ENCODE measurements around the gene EPHA4.

Gene EPHA4

DNA sequence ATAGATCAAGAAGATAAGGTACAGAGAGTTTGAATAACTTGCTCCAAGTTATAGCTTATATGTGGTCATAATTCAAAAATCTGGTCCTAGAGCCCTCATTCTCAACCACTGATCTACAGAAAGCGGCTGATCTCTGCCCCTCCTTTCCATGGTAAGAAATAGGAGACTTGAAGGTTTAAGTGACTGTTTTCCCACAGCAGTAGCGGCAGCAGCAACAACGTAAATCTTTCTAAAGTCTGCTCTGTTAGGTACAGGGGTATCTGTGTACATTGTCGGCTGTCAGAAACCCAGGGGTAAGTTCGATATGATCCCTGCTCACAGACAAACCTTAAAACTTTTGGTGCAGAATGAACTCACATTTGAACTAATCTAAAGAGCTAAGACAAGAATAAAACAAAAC lies 105.4 kb downstream of the EPHA4 start:
- Histone ChIP-seq H3K4me3 (ENCODE audit: low read depth in 1 of 5, low read length in 5 of 5) (no peak overlapping the region), H3K9ac (ENCODE audit: low read length in 5 of 5) (no peak overlapping the region), H3K27ac (ENCODE audit: low read depth, low read length) (no peak overlapping the region), H3K36me3 (ENCODE audit: control insufficient read depth in 5 of 5, insufficient read depth in 5 of 5, low read length in 5 of 5) (no peaks in the 10 kb centered on the region), H3K9me3 (ENCODE audit: control insufficient read depth in 5 of 5, low read length in 5 of 5) (no peaks in the 10 kb centered on the region), H3K27me3 (ENCODE audit: control insufficient read depth in 5 of 5, insufficient read depth in 4 of 5, low read length in 5 of 5) (no peaks in the 10 kb centered on the region), H3K4me1 (ENCODE audit: control insufficient read depth in 5 of 5, insufficient read depth in 5 of 5, low read length in 5 of 5) (peaks cover 0 to 11% (median 0%) of the 10 kb centered on the region in 5 donors)

DNA sequence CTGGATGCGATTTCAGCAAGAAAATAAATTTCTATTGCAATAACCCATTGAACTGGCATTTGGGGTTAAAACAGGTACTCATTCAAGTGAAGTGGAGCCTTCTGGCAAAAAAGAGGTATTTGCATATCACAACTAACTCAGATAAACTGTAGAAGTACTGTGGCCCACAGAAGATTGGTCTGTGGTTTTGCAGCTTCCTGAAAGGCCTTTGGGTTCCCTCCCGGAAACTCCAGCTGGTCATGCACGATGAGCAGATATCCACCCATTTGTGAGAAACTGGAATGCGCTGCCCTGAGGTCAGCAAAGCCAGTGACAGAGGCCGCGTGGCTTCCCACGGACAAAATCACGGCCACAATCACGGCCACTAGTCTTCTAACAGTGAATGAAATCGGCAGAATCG lies 106.3 kb downstream of the EPHA4 start:
- no peak overlapping the region for H3K4me3 ChIP-seq (ENCODE audit: low read depth in 1 of 5, low read length in 5 of 5)
- no peak overlapping the region for H3K27ac ChIP-seq (ENCODE audit: low read depth, low read length)
- no peaks in the 10 kb centered on the region for H3K9me3 ChIP-seq (ENCODE audit: control insufficient read depth in 5 of 5, low read length in 5 of 5)
- no peaks in the 10 kb centered on the region for H3K27me3 ChIP-seq (ENCODE audit: control insufficient read depth in 5 of 5, insufficient read depth in 4 of 5, low read length in 5 of 5)
- H3K4me1 ChIP-seq (ENCODE audit: control insufficient read depth in 5 of 5, insufficient read depth in 5 of 5, low read length in 5 of 5): peaks cover 0 to 11% (median 0%) of the 10 kb centered on the region in 5 donors
- no peak overlapping the region for H3K9ac ChIP-seq (ENCODE audit: low read length in 5 of 5)
- no peaks in the 10 kb centered on the region for H3K36me3 ChIP-seq (ENCODE audit: control insufficient read depth in 5 of 5, insufficient read depth in 5 of 5, low read length in 5 of 5)

DNA sequence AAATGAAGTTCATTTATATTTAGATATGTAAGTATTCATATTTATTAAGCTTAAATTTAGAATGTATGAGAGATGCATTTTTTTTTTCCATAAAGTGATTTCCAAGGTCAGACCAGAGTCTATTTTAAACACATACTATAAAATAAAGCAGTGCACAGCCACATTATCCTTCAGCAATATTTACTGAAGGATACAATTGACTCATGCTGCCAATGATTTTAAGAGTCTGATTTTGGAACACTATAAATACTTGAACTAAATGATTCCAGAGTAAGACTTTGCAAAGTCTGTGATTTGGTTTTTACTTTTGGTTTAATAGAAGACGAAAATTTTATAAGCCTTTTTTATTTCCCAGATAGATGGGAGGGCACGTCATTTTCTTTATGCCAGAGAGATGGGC lies 107.1 kb downstream of the EPHA4 start:
- Histone ChIP-seq H3K4me1 (ENCODE audit: control insufficient read depth in 5 of 5, insufficient read depth in 5 of 5, low read length in 5 of 5) (peaks cover 0 to 11% (median 0%) of the 10 kb centered on the region in 5 donors), H3K4me3 (ENCODE audit: low read depth in 1 of 5, low read length in 5 of 5) (no peak overlapping the region), H3K9ac (ENCODE audit: low read length in 5 of 5) (no peak overlapping the region), H3K27me3 (ENCODE audit: control insufficient read depth in 5 of 5, insufficient read depth in 4 of 5, low read length in 5 of 5) (no peaks in the 10 kb centered on the region), H3K9me3 (ENCODE audit: control insufficient read depth in 5 of 5, low read length in 5 of 5) (no peaks in the 10 kb centered on the region), H3K27ac (ENCODE audit: low read depth, low read length) (no peak overlapping the region), H3K36me3 (ENCODE audit: control insufficient read depth in 5 of 5, insufficient read depth in 5 of 5, low read length in 5 of 5) (no peaks in the 10 kb centered on the region)

DNA sequence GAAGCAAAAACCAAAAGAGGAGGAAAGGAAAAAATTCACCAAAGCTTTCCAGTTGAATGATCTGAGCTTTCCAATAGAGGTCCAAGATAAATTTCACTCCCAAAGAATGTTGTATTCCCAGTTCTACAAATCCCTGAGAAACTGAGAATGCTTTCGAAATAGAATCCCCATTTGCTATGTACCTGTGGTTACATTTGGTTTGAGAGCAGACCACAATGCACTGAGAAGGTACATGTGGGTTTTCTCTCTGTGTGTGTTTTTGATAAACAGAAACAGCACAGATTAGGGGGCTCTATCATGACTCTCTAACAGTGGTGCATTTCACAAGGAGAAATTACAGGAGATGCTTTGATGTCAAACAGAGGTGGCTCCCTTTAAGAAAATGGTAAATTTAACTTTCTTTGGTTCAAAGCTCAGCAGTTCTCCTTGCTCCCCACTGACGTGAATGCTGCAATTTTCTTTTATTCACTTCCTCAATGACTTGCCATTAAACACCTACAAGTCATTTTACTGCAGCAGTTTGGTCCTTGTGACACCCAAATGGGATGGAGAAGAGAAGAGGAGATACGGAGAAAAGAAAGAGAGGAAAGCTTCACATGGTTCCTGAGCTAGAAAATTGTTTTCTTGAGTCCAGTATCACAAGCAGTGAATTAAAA lies 108.7 kb downstream of the EPHA4 start:
- no peaks in the 10 kb centered on the region for H3K36me3 ChIP-seq (ENCODE audit: control insufficient read depth in 5 of 5, insufficient read depth in 5 of 5, low read length in 5 of 5)

DNA sequence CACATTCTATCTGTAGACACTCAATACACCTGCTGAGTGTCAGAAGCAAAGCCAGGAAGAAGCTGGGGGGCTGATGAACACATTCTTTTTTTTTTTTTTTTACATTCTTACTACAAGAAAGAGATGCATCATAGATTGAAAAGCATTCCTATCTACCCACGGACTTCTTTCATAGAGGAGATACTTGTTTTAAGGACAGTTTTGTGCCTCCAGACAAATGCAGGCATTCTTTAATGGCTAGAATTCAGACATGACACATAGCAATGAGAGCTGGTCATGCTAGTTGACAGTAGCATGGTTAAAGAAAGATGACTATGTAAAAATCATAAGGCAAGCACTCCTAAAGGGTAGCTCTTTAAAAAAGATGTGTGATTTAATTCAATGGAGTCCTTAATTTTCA lies 110.2 kb downstream of the EPHA4 start:
- no peak overlapping the region for H3K27ac ChIP-seq (ENCODE audit: low read depth, low read length)
- H3K36me3 ChIP-seq (ENCODE audit: control insufficient read depth in 5 of 5, insufficient read depth in 5 of 5, low read length in 5 of 5): no peaks in the 10 kb centered on the region
- no peaks in the 10 kb centered on the region for H3K9me3 ChIP-seq (ENCODE audit: control insufficient read depth in 5 of 5, low read length in 5 of 5)
- no peaks in the 10 kb centered on the region for H3K27me3 ChIP-seq (ENCODE audit: control insufficient read depth in 5 of 5, insufficient read depth in 4 of 5, low read length in 5 of 5)
- no peak overlapping the region for H3K4me3 ChIP-seq (ENCODE audit: low read depth in 1 of 5, low read length in 5 of 5)
- H3K9ac ChIP-seq (ENCODE audit: low read length in 5 of 5): no peak overlapping the region
- H3K4me1 ChIP-seq (ENCODE audit: control insufficient read depth in 5 of 5, insufficient read depth in 5 of 5, low read length in 5 of 5): no peaks in the 10 kb centered on the region

More for the DNA sequence above, 108.7 kb downstream of the EPHA4 start:
- Histone ChIP-seq H3K4me3 (ENCODE audit: low read depth in 1 of 5, low read length in 5 of 5) (no peak overlapping the region), H3K9ac (ENCODE audit: low read length in 5 of 5) (no peak overlapping the region), H3K27ac (ENCODE audit: low read depth, low read length) (no peak overlapping the region), H3K27me3 (ENCODE audit: control insufficient read depth in 5 of 5, insufficient read depth in 4 of 5, low read length in 5 of 5) (no peaks in the 10 kb centered on the region), H3K9me3 (ENCODE audit: control insufficient read depth in 5 of 5, low read length in 5 of 5) (no peaks in the 10 kb centered on the region), H3K4me1 (ENCODE audit: control insufficient read depth in 5 of 5, insufficient read depth in 5 of 5, low read length in 5 of 5) (peaks cover 0 to 10% (median 0%) of the 10 kb centered on the region in 5 donors)

DNA sequence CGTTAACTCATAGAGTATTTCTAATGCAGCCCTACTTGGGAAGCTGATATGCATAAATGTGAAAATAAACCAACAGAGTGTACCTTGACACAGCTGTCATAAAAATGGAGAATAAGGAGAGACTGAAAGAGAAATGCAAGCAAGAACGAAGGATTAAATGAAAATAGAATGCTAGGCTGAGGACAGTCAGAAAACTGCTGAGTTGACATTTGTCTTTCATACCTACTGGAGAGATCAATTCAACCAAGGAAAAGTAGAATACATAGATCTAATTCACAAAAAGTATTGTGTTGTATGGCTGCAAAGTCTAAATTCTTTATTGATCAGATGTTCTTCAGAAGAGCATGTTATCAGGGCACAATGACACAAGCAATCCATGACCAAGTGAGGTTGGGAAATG lies 112.0 kb downstream of the EPHA4 start:
- Histone ChIP-seq H3K4me1 (ENCODE audit: control insufficient read depth in 5 of 5, insufficient read depth in 5 of 5, low read length in 5 of 5) (no peaks in the 10 kb centered on the region), H3K27me3 (ENCODE audit: control insufficient read depth in 5 of 5, insufficient read depth in 4 of 5, low read length in 5 of 5) (no peaks in the 10 kb centered on the region), H3K9me3 (ENCODE audit: control insufficient read depth in 5 of 5, low read length in 5 of 5) (no peaks in the 10 kb centered on the region), H3K36me3 (ENCODE audit: control insufficient read depth in 5 of 5, insufficient read depth in 5 of 5, low read length in 5 of 5) (peaks cover 0 to 5% (median 3%) of the 10 kb centered on the region in 5 donors), H3K27ac (ENCODE audit: low read depth, low read length) (no peak overlapping the region), H3K9ac (ENCODE audit: low read length in 5 of 5) (no peak overlapping the region), H3K4me3 (ENCODE audit: low read depth in 1 of 5, low read length in 5 of 5) (no peak overlapping the region)

DNA sequence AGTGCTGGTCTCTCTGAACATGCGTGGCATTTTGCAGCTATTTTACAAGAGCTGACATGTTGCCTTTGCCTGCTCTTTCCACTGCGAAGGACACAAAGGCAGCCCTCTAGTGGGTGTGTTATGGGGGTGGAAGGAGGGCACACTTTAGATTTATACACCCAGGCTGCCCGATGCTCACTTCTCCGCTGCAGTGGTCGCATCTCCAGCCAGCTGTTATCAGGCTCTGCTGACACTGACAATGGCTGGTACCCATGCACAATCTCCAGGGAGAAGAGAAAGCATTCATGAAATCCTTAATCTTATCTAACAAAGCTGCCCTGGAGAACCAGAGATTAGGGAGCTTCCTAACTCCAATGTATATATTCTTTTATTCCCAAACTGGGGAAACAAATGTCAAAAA lies 113.5 kb downstream of the EPHA4 start:
- Histone ChIP-seq H3K4me3 (ENCODE audit: low read depth in 1 of 5, low read length in 5 of 5) (no peak overlapping the region), H3K36me3 (ENCODE audit: control insufficient read depth in 5 of 5, insufficient read depth in 5 of 5, low read length in 5 of 5) (peaks cover 0 to 11% (median 3%) of the 10 kb centered on the region in 5 donors), H3K9me3 (ENCODE audit: control insufficient read depth in 5 of 5, low read length in 5 of 5) (no peaks in the 10 kb centered on the region), H3K9ac (ENCODE audit: low read length in 5 of 5) (no peak overlapping the region), H3K27ac (ENCODE audit: low read depth, low read length) (no peak overlapping the region), H3K4me1 (ENCODE audit: control insufficient read depth in 5 of 5, insufficient read depth in 5 of 5, low read length in 5 of 5) (no peaks in the 10 kb centered on the region), H3K27me3 (ENCODE audit: control insufficient read depth in 5 of 5, insufficient read depth in 4 of 5, low read length in 5 of 5) (no peaks in the 10 kb centered on the region)

DNA sequence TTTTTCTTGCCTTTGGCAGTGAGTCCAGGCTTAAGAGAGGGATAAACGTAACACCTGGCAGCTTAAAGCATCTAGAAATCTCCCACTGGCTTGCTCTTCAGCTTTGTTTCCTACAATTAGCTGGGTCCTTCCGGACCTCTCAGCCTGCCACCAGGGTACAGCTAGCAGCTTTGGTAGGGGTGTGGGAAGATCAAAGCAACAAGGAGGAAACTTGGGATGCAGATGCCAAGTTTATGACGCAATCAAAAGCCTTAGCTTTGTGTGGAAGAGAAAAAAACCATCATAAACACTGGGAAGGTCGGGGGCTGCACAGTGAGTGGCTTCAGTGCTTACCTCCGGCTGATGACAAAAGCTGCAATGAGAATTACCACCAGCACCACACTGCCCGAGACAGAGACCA lies 116.9 kb downstream of the EPHA4 start:
- H3K27ac ChIP-seq (ENCODE audit: low read depth, low read length): no peak overlapping the region

DNA sequence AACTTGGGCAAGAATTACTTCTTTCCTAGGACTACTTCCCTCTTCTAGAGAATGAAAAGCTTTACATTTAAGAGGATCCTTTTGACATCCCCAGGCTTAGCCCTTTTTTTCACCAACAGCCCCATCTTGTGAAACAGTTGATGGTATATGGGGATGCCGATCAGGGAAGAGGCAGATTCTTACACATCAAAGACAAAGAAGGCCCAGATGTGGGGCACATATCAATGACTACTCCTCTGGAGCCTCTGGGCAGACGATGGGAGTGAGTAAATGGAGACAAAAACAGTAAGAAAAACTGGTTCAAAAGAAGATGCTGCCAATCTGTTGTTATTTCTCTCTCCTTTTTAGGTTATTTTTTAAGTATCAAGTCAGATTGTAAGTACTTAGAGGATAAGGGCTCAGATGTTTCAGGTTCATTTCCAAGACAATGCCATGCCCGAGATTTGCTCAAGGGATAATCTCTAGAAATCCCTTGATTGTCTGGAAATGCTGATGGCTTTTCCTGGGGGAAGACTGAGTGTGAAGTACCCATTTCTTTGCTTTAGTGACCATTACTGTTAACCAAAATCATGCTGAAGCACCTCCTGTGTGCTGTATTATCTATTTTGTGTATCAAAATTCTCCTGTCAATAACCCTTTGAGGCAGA lies 117.5 kb downstream of the EPHA4 start:
- no peak overlapping the region for H3K27ac ChIP-seq (ENCODE audit: low read depth, low read length)
- no peaks in the 10 kb centered on the region for H3K4me1 ChIP-seq (ENCODE audit: control insufficient read depth in 5 of 5, insufficient read depth in 5 of 5, low read length in 5 of 5)
- peaks cover 0 to 12% (median 3%) of the 10 kb centered on the region in 5 donors for H3K36me3 ChIP-seq (ENCODE audit: control insufficient read depth in 5 of 5, insufficient read depth in 5 of 5, low read length in 5 of 5)
- H3K9ac ChIP-seq (ENCODE audit: low read length in 5 of 5): no peak overlapping the region
- no peak overlapping the region for H3K4me3 ChIP-seq (ENCODE audit: low read depth in 1 of 5, low read length in 5 of 5)
- no peaks in the 10 kb centered on the region for H3K9me3 ChIP-seq (ENCODE audit: control insufficient read depth in 5 of 5, low read length in 5 of 5)
- no peaks in the 10 kb centered on the region for H3K27me3 ChIP-seq (ENCODE audit: control insufficient read depth in 5 of 5, insufficient read depth in 4 of 5, low read length in 5 of 5)

More for the DNA sequence above, 116.9 kb downstream of the EPHA4 start:
- H3K36me3 ChIP-seq (ENCODE audit: control insufficient read depth in 5 of 5, insufficient read depth in 5 of 5, low read length in 5 of 5): peaks cover 0 to 12% (median 3%) of the 10 kb centered on the region in 5 donors
- no peaks in the 10 kb centered on the region for H3K9me3 ChIP-seq (ENCODE audit: control insufficient read depth in 5 of 5, low read length in 5 of 5)
- H3K9ac ChIP-seq (ENCODE audit: low read length in 5 of 5): no peak overlapping the region
- H3K27me3 ChIP-seq (ENCODE audit: control insufficient read depth in 5 of 5, insufficient read depth in 4 of 5, low read length in 5 of 5): no peaks in the 10 kb centered on the region
- no peaks in the 10 kb centered on the region for H3K4me1 ChIP-seq (ENCODE audit: control insufficient read depth in 5 of 5, insufficient read depth in 5 of 5, low read length in 5 of 5)
- H3K4me3 ChIP-seq (ENCODE audit: low read depth in 1 of 5, low read length in 5 of 5): no peak overlapping the region

DNA sequence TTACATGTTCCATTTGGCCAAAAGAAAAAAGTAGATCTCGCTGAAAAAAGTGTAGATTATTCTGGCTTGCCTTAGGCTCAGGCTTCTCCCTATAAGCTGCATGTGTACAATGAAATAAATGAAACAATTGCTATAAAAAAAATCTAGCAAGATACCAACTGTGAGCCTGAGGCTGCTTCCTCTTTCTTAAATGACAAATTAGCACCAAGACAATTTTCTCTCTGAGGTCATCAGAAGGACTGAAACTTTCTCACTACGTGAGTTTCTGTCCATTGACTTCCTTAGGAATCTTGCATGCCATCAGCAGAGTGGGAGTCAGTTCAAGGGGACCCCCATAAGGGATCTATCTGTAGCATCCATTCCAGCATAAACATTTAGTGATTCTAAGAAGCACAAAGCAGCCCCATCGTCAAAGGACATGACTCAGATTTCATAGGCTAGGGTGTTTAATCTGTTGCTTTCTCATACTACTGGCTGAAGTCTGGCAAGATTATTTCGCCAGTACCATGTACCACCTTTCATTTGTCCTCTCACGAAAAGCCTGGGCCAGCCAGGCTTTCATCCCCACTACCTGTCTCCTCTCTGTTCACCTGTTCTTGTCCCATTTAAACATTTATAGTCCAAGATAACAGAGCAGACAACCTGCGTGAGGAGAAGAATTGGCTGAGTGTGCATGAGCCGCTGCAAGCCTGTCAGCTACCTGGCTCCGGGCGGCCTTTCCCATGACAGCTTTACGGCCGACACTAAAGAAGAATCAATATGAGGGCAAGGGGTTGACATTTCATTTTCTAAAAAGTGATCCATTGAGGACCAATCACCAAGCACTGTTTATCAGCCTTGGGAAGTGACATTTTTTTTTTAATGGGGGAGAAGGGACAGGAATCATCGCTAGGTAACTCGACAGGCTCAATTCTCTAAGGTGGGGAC lies 120.0 kb downstream of the EPHA4 start:
- no peak overlapping the region for H3K9ac ChIP-seq (ENCODE audit: low read length in 5 of 5)
- H3K9me3 ChIP-seq (ENCODE audit: control insufficient read depth in 5 of 5, low read length in 5 of 5): no peaks in the 10 kb centered on the region
- H3K4me1 ChIP-seq (ENCODE audit: control insufficient read depth in 5 of 5, insufficient read depth in 5 of 5, low read length in 5 of 5): peaks cover 0 to 12% (median 0%) of the 10 kb centered on the region in 5 donors
- no peak overlapping the region for H3K27ac ChIP-seq (ENCODE audit: low read depth, low read length)
- H3K36me3 ChIP-seq (ENCODE audit: control insufficient read depth in 5 of 5, insufficient read depth in 5 of 5, low read length in 5 of 5): peaks cover 0 to 12% (median 3%) of the 10 kb centered on the region in 5 donors
- no peaks in the 10 kb centered on the region for H3K27me3 ChIP-seq (ENCODE audit: control insufficient read depth in 5 of 5, insufficient read depth in 4 of 5, low read length in 5 of 5)
- no peak overlapping the region for H3K4me3 ChIP-seq (ENCODE audit: low read depth in 1 of 5, low read length in 5 of 5)

All from subcutaneous abdominal adipose tissue (tissue), 5 donors.